Neural cell (in vitro differentiated cells): ENCODE measurements around the gene MAPK7. TPM values are rescaled to one million over a fixed set of nuclear protein-coding genes. Genes with fewer than 3 reads are reported as not detected.

Source experiments
- H2AFZ ChIP-seq: fragments of 200-600, 300-800 bp; sonication (generic), shearing (Covaris generic); 2 replicates; pipeline ENCODE4 v1.6.0; 2014; ENCODE audit warnings: low read depth, mild to moderate bottlenecking, antibody characterized with exemption, low read length, moderate library complexity
- H3F3A ChIP-seq: fragments of 200-600 bp; shearing (Covaris generic); 2 replicates; pipeline ENCODE4 v1.6.1; 2016; ENCODE audit warnings: mild to moderate bottlenecking, moderate library complexity, mixed read lengths, antibody characterized with exemption, low read length; ENCODE audit not compliant: insufficient read depth, poor library complexity, severe bottlenecking
- H3K27ac ChIP-seq: fragments of 200-600, 300-800 bp; sonication (generic), shearing (Covaris generic); 2 replicates; pipeline ENCODE4 v1.5.1; 2014; ENCODE audit warnings: mild to moderate bottlenecking, low read length, moderate library complexity
- H3K27me3 ChIP-seq: fragments of 300-800, 200-600 bp; sonication (generic), shearing (Covaris generic); 2 replicates; pipeline ENCODE4 v1.6.0; 2014; ENCODE audit warnings: mild to moderate bottlenecking, low read depth, low read length, moderate library complexity; ENCODE audit not compliant: insufficient read depth
- H3K36me3 ChIP-seq: fragments of 300-800, 200-600 bp; sonication (generic), shearing (Covaris generic); 2 replicates; pipeline ENCODE4 v1.5.1; 2014; ENCODE audit warnings: mild to moderate bottlenecking, antibody characterized with exemption, low read length, moderate library complexity; ENCODE audit not compliant: insufficient read depth
- H3K4me2 ChIP-seq: fragments of 300-800, 200-600 bp; sonication (generic), shearing (Covaris generic); 2 replicates; pipeline ENCODE4 v1.6.0; 2014; ENCODE audit warnings: mild to moderate bottlenecking, low read length
- H3K4me3 ChIP-seq: fragments of 300-800, 200-600 bp; sonication (generic), shearing (Covaris generic); 2 replicates; pipeline ENCODE4 v1.5.1; 2014; ENCODE audit warnings: mild to moderate bottlenecking, low read length, moderate library complexity
- H3K79me2 ChIP-seq: fragments of 200-600 bp; shearing (Covaris generic); replicated peaks from 2 replicates; pipeline ENCODE4 v1.6.0; 2014; ENCODE audit warnings: mild to moderate bottlenecking, low read length, moderate library complexity; ENCODE audit not compliant: insufficient read depth
- H3K9ac ChIP-seq: fragments of 300-800, 200-600 bp; sonication (generic), shearing (Covaris generic); 2 replicates; pipeline ENCODE4 v1.6.1; 2016; ENCODE audit warnings: mild to moderate bottlenecking, low read length, mixed read lengths
- H3K9me2 ChIP-seq: fragments of 200-600 bp; shearing (Covaris generic); 2 replicates; pipeline ENCODE4 v1.6.1; 2016; ENCODE audit warnings: mild to moderate bottlenecking, low read length, mixed read lengths; ENCODE audit not compliant: insufficient read depth
- H3K9me3 ChIP-seq: fragments of 200-600, 300-800 bp; sonication (generic), shearing (Covaris generic); 2 replicates; pipeline ENCODE4 v1.6.1; 2016; ENCODE audit warnings: mild to moderate bottlenecking, mixed run types, low read length, moderate library complexity, mixed read lengths
- H4K20me1 ChIP-seq: fragments of 200-600 bp; shearing (Covaris generic); 2 replicates; pipeline ENCODE4 v1.6.1; 2016; ENCODE audit warnings: mild to moderate bottlenecking, mixed run types; ENCODE audit not compliant: insufficient read depth
- EP300 ChIP-seq: fragments of 450-650 bp; conservative IDR thresholded peaks from 2 replicates; pipeline ENCODE4 v1.6.1; 2014; ENCODE audit warnings: antibody characterized with exemption, mild to moderate bottlenecking, moderate library complexity; ENCODE audit not compliant: poor library complexity, severe bottlenecking
- EZH2 ChIP-seq: fragments of 200-600, 300-800 bp; shearing (Covaris generic), sonication (generic); IDR thresholded peaks from 2 replicates; pipeline ENCODE4 v1.6.1; 2014; ENCODE audit warnings: antibody characterized with exemption, low read length, borderline replicate concordance, mild to moderate bottlenecking; ENCODE audit not compliant: insufficient read depth, poor library complexity, severe bottlenecking
- MXI1 ChIP-seq: fragments of 450-650 bp; conservative IDR thresholded peaks from 2 replicates; pipeline ENCODE4 v1.6.1; 2014; ENCODE audit warnings: antibody characterized with exemption, mild to moderate bottlenecking; ENCODE audit not compliant: poor library complexity, severe bottlenecking
- POLR2AphosphoS5 ChIP-seq: IDR thresholded peaks from 2 replicates; pipeline ENCODE4 v1.6.1; 2012
- RAD21 ChIP-seq: fragments of 450-650 bp; conservative IDR thresholded peaks from 2 replicates; pipeline ENCODE4 v1.6.1; 2014; ENCODE audit warnings: antibody characterized with exemption, mild to moderate bottlenecking, moderate library complexity
- SMC3 ChIP-seq: fragments of 450-650 bp; conservative IDR thresholded peaks from 2 replicates; pipeline ENCODE4 v1.6.1; 2014; ENCODE audit warnings: antibody characterized with exemption, mild to moderate bottlenecking, moderate library complexity; ENCODE audit not compliant: poor library complexity
- TAF1 ChIP-seq: IDR thresholded peaks from 2 replicates; pipeline ENCODE4 v1.6.1; 2012; ENCODE audit warnings: low read depth
- polyA plus RNA-seq: library from polyadenylated mRNA; depleted of rRNA; stranded (reverse); fragments of >200 nt; gene quantifications from 2 replicates; pipeline ENCODE4 v1.2.3, GENCODE V29; 2014
- TF ChIP-seq, protein P1 (sequence below): IDR thresholded peaks from 2 replicates; pipeline ENCODE4 v1.6.1; 2012; ENCODE audit warnings: borderline replicate concordance
- TF ChIP-seq, protein P2 (sequence below): fragments of 450-650 bp; IDR thresholded peaks from 2 replicates; pipeline ENCODE4 v1.5.1; 2014; ENCODE audit warnings: antibody characterized with exemption, mild to moderate bottlenecking, moderate library complexity; ENCODE audit not compliant: poor library complexity, severe bottlenecking

The MAPK7 gene
- polyA plus RNA-seq, 1 donor from 2014 or later = 18.8 TPM

DNA sequence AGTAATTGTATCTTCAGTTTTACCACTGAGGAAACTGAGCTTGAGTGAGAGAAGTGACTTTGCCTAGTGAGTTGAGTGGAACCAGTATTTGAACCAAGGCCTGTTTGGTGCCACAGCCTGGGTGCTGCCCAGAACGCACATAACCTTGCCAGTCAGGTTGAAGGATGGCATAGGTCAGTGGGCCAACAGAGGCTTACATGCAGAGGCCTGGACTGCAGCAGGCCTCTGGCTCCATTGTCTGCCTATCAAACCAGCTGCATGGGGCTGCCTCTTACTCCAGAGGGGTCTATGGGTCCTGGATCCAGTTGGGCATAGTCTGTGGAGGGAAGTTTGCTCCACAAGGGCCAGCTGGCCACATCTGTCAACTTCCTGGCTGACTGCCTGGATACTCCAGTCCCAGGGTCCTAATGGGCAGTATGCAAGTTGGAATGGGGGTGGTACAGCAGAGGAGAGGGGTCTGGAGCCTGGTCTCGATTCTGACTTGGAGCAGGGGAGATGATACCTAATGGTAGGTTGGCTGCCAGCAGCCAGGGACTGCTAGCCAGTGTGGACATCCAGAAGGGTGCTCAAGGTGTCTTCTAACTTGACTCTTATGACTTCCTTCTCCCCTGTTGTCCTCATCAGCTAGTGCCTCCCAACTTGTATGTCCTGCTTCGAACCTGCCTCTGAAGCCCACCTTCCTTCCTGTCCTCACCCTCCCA lies 21.6 kb downstream of the MAPK7 start:
- no peak for TF ChIP-seq SMC3
- TF ChIP-seq RAD21 = no peak
- TF ChIP-seq POLR2AphosphoS5 = no peak
- no peak for TF ChIP-seq MXI1
- TF ChIP-seq, protein P1, sequence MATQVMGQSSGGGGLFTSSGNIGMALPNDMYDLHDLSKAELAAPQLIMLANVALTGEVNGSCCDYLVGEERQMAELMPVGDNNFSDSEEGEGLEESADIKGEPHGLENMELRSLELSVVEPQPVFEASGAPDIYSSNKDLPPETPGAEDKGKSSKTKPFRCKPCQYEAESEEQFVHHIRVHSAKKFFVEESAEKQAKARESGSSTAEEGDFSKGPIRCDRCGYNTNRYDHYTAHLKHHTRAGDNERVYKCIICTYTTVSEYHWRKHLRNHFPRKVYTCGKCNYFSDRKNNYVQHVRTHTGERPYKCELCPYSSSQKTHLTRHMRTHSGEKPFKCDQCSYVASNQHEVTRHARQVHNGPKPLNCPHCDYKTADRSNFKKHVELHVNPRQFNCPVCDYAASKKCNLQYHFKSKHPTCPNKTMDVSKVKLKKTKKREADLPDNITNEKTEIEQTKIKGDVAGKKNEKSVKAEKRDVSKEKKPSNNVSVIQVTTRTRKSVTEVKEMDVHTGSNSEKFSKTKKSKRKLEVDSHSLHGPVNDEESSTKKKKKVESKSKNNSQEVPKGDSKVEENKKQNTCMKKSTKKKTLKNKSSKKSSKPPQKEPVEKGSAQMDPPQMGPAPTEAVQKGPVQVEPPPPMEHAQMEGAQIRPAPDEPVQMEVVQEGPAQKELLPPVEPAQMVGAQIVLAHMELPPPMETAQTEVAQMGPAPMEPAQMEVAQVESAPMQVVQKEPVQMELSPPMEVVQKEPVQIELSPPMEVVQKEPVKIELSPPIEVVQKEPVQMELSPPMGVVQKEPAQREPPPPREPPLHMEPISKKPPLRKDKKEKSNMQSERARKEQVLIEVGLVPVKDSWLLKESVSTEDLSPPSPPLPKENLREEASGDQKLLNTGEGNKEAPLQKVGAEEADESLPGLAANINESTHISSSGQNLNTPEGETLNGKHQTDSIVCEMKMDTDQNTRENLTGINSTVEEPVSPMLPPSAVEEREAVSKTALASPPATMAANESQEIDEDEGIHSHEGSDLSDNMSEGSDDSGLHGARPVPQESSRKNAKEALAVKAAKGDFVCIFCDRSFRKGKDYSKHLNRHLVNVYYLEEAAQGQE = no peak
- TF ChIP-seq TAF1 = no peak
- no peak for TF ChIP-seq EP300
- no peak for TF ChIP-seq EZH2
- TF ChIP-seq, protein P2, sequence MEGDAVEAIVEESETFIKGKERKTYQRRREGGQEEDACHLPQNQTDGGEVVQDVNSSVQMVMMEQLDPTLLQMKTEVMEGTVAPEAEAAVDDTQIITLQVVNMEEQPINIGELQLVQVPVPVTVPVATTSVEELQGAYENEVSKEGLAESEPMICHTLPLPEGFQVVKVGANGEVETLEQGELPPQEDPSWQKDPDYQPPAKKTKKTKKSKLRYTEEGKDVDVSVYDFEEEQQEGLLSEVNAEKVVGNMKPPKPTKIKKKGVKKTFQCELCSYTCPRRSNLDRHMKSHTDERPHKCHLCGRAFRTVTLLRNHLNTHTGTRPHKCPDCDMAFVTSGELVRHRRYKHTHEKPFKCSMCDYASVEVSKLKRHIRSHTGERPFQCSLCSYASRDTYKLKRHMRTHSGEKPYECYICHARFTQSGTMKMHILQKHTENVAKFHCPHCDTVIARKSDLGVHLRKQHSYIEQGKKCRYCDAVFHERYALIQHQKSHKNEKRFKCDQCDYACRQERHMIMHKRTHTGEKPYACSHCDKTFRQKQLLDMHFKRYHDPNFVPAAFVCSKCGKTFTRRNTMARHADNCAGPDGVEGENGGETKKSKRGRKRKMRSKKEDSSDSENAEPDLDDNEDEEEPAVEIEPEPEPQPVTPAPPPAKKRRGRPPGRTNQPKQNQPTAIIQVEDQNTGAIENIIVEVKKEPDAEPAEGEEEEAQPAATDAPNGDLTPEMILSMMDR = no peak
- Histone ChIP-seq H3K4me2 (no peak overlapping the region), H3K9ac (no peak overlapping the region), H4K20me1 (no peaks in the 10 kb centered on the region), H3K9me2 (no peaks in the 10 kb centered on the region), H3K79me2 (no peaks in the 10 kb centered on the region), H3K27ac (no peak overlapping the region), H3K9me3 (no peaks in the 10 kb centered on the region), H3K27me3 (no peaks in the 10 kb centered on the region), H3K4me3 (no peak overlapping the region), H3F3A (no peaks in the 10 kb centered on the region), H3K36me3 (no peaks in the 10 kb centered on the region), H2AFZ (no peak overlapping the region)

DNA sequence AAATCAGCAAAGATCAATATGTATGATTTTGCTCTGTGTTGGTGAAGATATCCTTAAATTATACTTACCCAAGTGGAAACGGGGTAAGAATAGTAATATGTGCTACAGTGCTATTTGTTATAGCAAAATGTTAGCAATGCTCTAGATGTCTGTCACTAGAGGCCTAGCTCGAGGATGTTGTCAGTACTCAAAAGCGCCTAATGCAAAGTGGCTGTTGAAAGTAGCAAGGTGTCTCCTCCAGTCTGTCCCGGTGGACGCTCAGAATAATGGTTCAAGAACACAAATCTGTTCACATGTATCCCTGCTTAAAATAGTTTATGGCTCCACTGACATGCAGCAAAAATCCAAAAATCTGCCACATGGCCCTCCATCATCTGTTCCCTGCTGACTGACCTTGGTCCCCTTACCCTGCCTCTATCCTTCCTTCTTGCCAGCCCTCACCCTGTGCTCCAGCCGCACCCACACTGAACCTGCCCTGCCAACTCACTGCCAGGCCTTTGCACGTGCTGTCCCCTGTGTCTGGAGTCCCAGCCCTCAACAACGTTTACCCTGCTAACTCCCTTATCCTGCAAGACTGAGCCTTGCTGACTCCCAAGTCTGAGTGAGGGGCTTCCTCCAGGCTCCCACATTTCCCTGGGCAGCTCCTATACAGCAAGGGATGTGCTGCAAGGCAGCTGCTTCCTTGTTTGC lies 23.2 kb downstream of the MAPK7 start:
- Histone ChIP-seq H3K27ac (no peak overlapping the region), H3K4me3 (no peak overlapping the region), H3K27me3 (no peaks in the 10 kb centered on the region), H3K4me2 (no peak overlapping the region), H2AFZ (no peak overlapping the region), H3K9me2 (no peaks in the 10 kb centered on the region), H3K9me3 (no peaks in the 10 kb centered on the region), H3K36me3 (no peaks in the 10 kb centered on the region), H3K9ac (no peak overlapping the region), H3F3A (no peaks in the 10 kb centered on the region), H4K20me1 (no peaks in the 10 kb centered on the region), H3K79me2 (no peaks in the 10 kb centered on the region)
- TF ChIP-seq RAD21 (no peak), TAF1 (no peak), EZH2 (no peak), SMC3 (no peak), POLR2AphosphoS5 (no peak), MXI1 (no peak), EP300 (no peak)
- TF ChIP-seq, protein P1 = no peak
- TF ChIP-seq, protein P2 = no peak
